Activated CD8-positive, alpha-beta T cell treated with anti-CD3 and anti-CD28 coated beads for 36 hours (primary cell): ENCODE data around the gene MAL. TPM values are rescaled to one million over a fixed set of nuclear protein-coding genes. Genes with fewer than 3 reads are reported as not detected.

Experiments
- ATAC-seq: fragments of 200-7000 bp; cut with Tn5 transposase; one replicate; pipeline ENCODE4 v1.10.0; 2021; ENCODE audit warnings: mild to moderate bottlenecking, moderate library complexity
- CTCF ChIA-PET: fragments of 350-600 bp; sonication (Branson Sonifier 250); formaldehyde crosslinking; loops from one replicate; lab custom pipeline; 2021; ENCODE audit warnings: antibody characterized with exemption; lab: Charles Lee
- POLR2A ChIA-PET: fragments of 350-600 bp; sonication (Branson Sonifier 250); formaldehyde crosslinking; loops from one replicate; lab custom pipeline; 2021; ENCODE audit warnings: antibody characterized with exemption; lab: Charles Lee
- DNase-seq: peaks from one replicate; pipeline ENCODE4 v3.0.0-alpha.2; 2020
- H3K27ac Mint-ChIP-seq: one replicate; pipeline ENCODE4 v1.8.0; 2021; ENCODE audit warnings: mild to moderate bottlenecking, mixed read lengths
- H3K27me3 Mint-ChIP-seq: one replicate; pipeline ENCODE4 v1.8.0; 2021; ENCODE audit warnings: mixed read lengths
- H3K36me3 Mint-ChIP-seq: one replicate; pipeline ENCODE4 v1.8.0; 2021; ENCODE audit warnings: low read depth, mixed read lengths
- H3K4me1 Mint-ChIP-seq: one replicate; pipeline ENCODE4 v1.8.0; 2021; ENCODE audit warnings: low read depth, mixed read lengths
- H3K4me3 Mint-ChIP-seq: one replicate; pipeline ENCODE4 v1.8.0; 2021; ENCODE audit warnings: mild to moderate bottlenecking, moderate library complexity, mixed read lengths
- H3K9me3 Mint-ChIP-seq: one replicate; pipeline ENCODE4 v1.8.0; 2021; ENCODE audit warnings: mixed read lengths
- CTCF ChIP-seq: fragments of 200-600 bp; IDR thresholded peaks from one replicate; pipeline ENCODE4 v1.8.0; 2022; ENCODE audit warnings: antibody characterized with exemption, mild to moderate bottlenecking
- intact Hi-C: fragments of 100-400 bp; cut with micrococcal nuclease; formaldehyde crosslinking; loops from one replicate; pipeline ENCODE4 v1.10.0; 2022
- total RNA-seq, 2 experiments: library from RNA; stranded (reverse); gene quantifications; one replicate each; pipeline ENCODE4 v1.2.3, GENCODE V29; 2021

MAL gene
- total RNA-seq, 2 experiments from 2014 or later: 54.0 to 59.2 TPM

- ChIA-PET POLR2A (no interaction called here), CTCF (no interaction called here)
- no peak for DNase-seq
- Mint-ChIP-seq H3K4me3 (no peak overlapping the region), H3K36me3 (no peaks in the 10 kb centered on the region), H3K9me3 (no peaks in the 10 kb centered on the region), H3K27ac (no peak overlapping the region), H3K4me1 (no peaks in the 10 kb centered on the region), H3K27me3 (peaks cover 9% of the 10 kb centered on the region)
- TF ChIP-seq CTCF: no peak
- intact Hi-C loops: no loop called here
- ATAC-seq: no peak
Measured at GRCh38 chr2:94980406-94980805, 45.1 kb upstream of the MAL start.

- TF ChIP-seq CTCF: no peak
- ATAC-seq (no peak), DNase-seq (no peak)
- H3K36me3 Mint-ChIP-seq: no peaks in the 10 kb centered on the region
- H3K9me3 Mint-ChIP-seq: no peaks in the 10 kb centered on the region
- ChIA-PET CTCF (no interaction called here), POLR2A (no interaction called here)
- H3K4me3 Mint-ChIP-seq: no peak overlapping the region
- no peaks in the 10 kb centered on the region for H3K4me1 Mint-ChIP-seq
- H3K27ac Mint-ChIP-seq: no peak overlapping the region
- H3K27me3 Mint-ChIP-seq: peaks cover 11% of the 10 kb centered on the region
- intact Hi-C loops: no loop called here
Measured at GRCh38 chr2:94982156-94982555, 43.4 kb upstream of the MAL start.

- Mint-ChIP-seq H3K36me3 (no peaks in the 10 kb centered on the region), H3K27me3 (peaks cover 9% of the 10 kb centered on the region), H3K27ac (no peak overlapping the region), H3K4me1 (no peaks in the 10 kb centered on the region), H3K4me3 (no peak overlapping the region), H3K9me3 (no peaks in the 10 kb centered on the region)
- intact Hi-C loops: no loop called here
- DNase-seq: no peak
- ATAC-seq: no peak
- CTCF ChIA-PET: no interaction called here
- TF ChIP-seq CTCF: no peak
- POLR2A ChIA-PET: no interaction called here
Measured at GRCh38 chr2:94982675-94983074, 42.8 kb upstream of the MAL start.

- POLR2A ChIA-PET: no interaction called here
- peaks cover 9% of the 10 kb centered on the region for H3K27me3 Mint-ChIP-seq
- no peak for DNase-seq
- no peak for TF ChIP-seq CTCF
- ATAC-seq: no peak
- H3K4me3 Mint-ChIP-seq: no peak overlapping the region
- H3K36me3 Mint-ChIP-seq: no peaks in the 10 kb centered on the region
- intact Hi-C loops: no loop called here
- no peaks in the 10 kb centered on the region for H3K4me1 Mint-ChIP-seq
- CTCF ChIA-PET: interaction anchor here (0.6 to 2.8 kb wide), 5 partner anchors 28 to 131 kb away, joined by 3 to 19 read pairs (median 14); no protein-coding TSS in a partner anchor
- H3K9me3 Mint-ChIP-seq: no peaks in the 10 kb centered on the region
- no peak overlapping the region for H3K27ac Mint-ChIP-seq
Measured at GRCh38 chr2:94984964-94985575, 40.4 kb upstream of the MAL start.

- no peak for DNase-seq
- Mint-ChIP-seq H3K36me3 (no peaks in the 10 kb centered on the region), H3K27me3 (peaks cover 9% of the 10 kb centered on the region), H3K4me1 (no peaks in the 10 kb centered on the region), H3K27ac (no peak overlapping the region), H3K9me3 (no peaks in the 10 kb centered on the region), H3K4me3 (no peak overlapping the region)
- POLR2A ChIA-PET: no interaction called here
- intact Hi-C loops: no loop called here
- CTCF ChIA-PET: interaction anchor here (0.6 to 2.8 kb wide), 11 partner anchors 9 to 130 kb away, joined by 3 to 19 read pairs (median 5); no protein-coding TSS in a partner anchor
- no peak for ATAC-seq
- no peak for TF ChIP-seq CTCF
Measured at GRCh38 chr2:94985636-94986035, 39.9 kb upstream of the MAL start.
